Neural crest cell (in vitro differentiated cells): ENCODE results near the gene BACH2. TPM values are rescaled to one million over a fixed set of nuclear protein-coding genes. Genes with fewer than 3 reads are reported as not detected.

Experiments
- DNase-seq: peaks from one replicate; pipeline ENCODE4 v3.0.0; 2021; ENCODE audit warnings: low read depth, mixed read lengths, low spot score
- H3K27ac Mint-ChIP-seq: one replicate; pipeline ENCODE4 v1.8.0; 2021; ENCODE audit warnings: mild to moderate bottlenecking, mixed read lengths; ENCODE audit not compliant: unreplicated experiment
- H3K27me3 Mint-ChIP-seq: 2 replicates; pipeline ENCODE4 v1.8.0; 2021; ENCODE audit warnings: low read depth, mild to moderate bottlenecking, mixed read lengths
- H3K36me3 Mint-ChIP-seq: 2 replicates; pipeline ENCODE4 v1.8.0; 2021; ENCODE audit warnings: low read depth, mild to moderate bottlenecking, mixed read lengths
- H3K4me1 Mint-ChIP-seq: 2 replicates; pipeline ENCODE4 v1.8.0; 2021; ENCODE audit warnings: mixed read lengths
- H3K4me3 Mint-ChIP-seq: one replicate; pipeline ENCODE4 v1.8.0; 2021; ENCODE audit warnings: mild to moderate bottlenecking, mixed read lengths
- H3K9me3 Mint-ChIP-seq: 2 replicates; pipeline ENCODE4 v1.8.0; 2021; ENCODE audit warnings: mixed read lengths
- total RNA-seq: library from RNA; stranded (reverse); gene quantifications from 2 replicates; pipeline ENCODE4 v1.2.1, GENCODE V29; 2021
- TF ChIP-seq, protein P1 (sequence below): fragments of 200-600 bp; sonication (generic); conservative IDR thresholded peaks from 2 replicates; pipeline ENCODE4 v1.5.0; 2021; ENCODE audit warnings: antibody characterized with exemption, mild to moderate bottlenecking

The BACH2 gene
- total RNA-seq, 1 donor from 2014 or later: 13.1 TPM

GRCh38 chr6:90187437-90188121 lies 109.1 kb downstream of the BACH2 start:
- Mint-ChIP-seq H3K4me1 (peaks cover 9% of the 10 kb centered on the region), H3K4me3 (no peak overlapping the region), H3K36me3 (no peaks in the 10 kb centered on the region), H3K27me3 (no peaks in the 10 kb centered on the region), H3K27ac (peak overlapping the region; percentile 81), H3K9me3 (no peaks in the 10 kb centered on the region)
- DNase-seq: no peak
- TF ChIP-seq, protein P1, sequence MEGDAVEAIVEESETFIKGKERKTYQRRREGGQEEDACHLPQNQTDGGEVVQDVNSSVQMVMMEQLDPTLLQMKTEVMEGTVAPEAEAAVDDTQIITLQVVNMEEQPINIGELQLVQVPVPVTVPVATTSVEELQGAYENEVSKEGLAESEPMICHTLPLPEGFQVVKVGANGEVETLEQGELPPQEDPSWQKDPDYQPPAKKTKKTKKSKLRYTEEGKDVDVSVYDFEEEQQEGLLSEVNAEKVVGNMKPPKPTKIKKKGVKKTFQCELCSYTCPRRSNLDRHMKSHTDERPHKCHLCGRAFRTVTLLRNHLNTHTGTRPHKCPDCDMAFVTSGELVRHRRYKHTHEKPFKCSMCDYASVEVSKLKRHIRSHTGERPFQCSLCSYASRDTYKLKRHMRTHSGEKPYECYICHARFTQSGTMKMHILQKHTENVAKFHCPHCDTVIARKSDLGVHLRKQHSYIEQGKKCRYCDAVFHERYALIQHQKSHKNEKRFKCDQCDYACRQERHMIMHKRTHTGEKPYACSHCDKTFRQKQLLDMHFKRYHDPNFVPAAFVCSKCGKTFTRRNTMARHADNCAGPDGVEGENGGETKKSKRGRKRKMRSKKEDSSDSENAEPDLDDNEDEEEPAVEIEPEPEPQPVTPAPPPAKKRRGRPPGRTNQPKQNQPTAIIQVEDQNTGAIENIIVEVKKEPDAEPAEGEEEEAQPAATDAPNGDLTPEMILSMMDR: no peak

GRCh38 chr6:90186637-90187371 lies 109.8 kb downstream of the BACH2 start:
- no peak for DNase-seq

DNA sequence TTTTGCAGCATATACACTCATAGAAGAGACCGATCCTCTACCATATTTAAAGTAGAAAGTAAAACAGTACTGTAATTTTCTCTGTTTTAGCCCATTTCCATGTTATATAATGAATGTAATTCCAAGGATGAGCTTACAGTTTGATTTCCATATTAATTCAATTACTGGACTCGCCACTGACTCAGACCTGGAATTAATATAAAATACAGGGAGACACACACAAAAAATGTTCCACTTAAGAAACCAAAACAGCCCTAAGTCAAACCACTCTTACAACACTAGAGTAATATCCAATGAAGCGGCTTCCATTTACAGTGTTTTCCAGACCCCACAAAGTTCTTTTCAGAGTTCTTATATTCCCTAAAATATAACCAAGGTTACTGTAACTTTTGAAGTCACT lies 110.6 kb downstream of the BACH2 start:
- H3K27me3 Mint-ChIP-seq: no peaks in the 10 kb centered on the region
- no peak for DNase-seq
- no peak overlapping the region for H3K4me3 Mint-ChIP-seq
- H3K4me1 Mint-ChIP-seq: peaks cover 9% of the 10 kb centered on the region
- TF ChIP-seq, protein P1: no peak
- H3K27ac Mint-ChIP-seq: no peak overlapping the region
- no peaks in the 10 kb centered on the region for H3K36me3 Mint-ChIP-seq
- no peaks in the 10 kb centered on the region for H3K9me3 Mint-ChIP-seq

More at GRCh38 chr6:90186637-90187371, 109.8 kb downstream of the BACH2 start:
- H3K27me3 Mint-ChIP-seq: no peaks in the 10 kb centered on the region
- H3K36me3 Mint-ChIP-seq: no peaks in the 10 kb centered on the region
- H3K4me3 Mint-ChIP-seq: no peak overlapping the region
- no peak overlapping the region for H3K27ac Mint-ChIP-seq
- H3K4me1 Mint-ChIP-seq: peaks cover 9% of the 10 kb centered on the region
- H3K9me3 Mint-ChIP-seq: no peaks in the 10 kb centered on the region
- TF ChIP-seq, protein P1: no peak

GRCh38 chr6:90184334-90185298 lies 112.0 kb downstream of the BACH2 start:
- H3K36me3 Mint-ChIP-seq: no peaks in the 10 kb centered on the region
- H3K4me3 Mint-ChIP-seq: no peak overlapping the region
- H3K27ac Mint-ChIP-seq: no peak overlapping the region
- TF ChIP-seq, protein P1: no peak
- peaks cover 9% of the 10 kb centered on the region for H3K4me1 Mint-ChIP-seq
- H3K27me3 Mint-ChIP-seq: no peaks in the 10 kb centered on the region
- no peak for DNase-seq
- H3K9me3 Mint-ChIP-seq: no peaks in the 10 kb centered on the region

- Mint-ChIP-seq H3K27me3 (no peaks in the 10 kb centered on the region), H3K4me3 (no peak overlapping the region), H3K4me1 (peaks cover 9% of the 10 kb centered on the region), H3K27ac (no peak overlapping the region), H3K36me3 (no peaks in the 10 kb centered on the region), H3K9me3 (no peaks in the 10 kb centered on the region)
- TF ChIP-seq, protein P1: no peak
- DNase-seq: no peak
These were observed 112.9 kb downstream of the BACH2 start for GRCh38 chr6:90183587-90184333.
